ENCODE results near the gene TEX50.
"Not testable (repeated sequence)": the region's sequence is repeated elsewhere in the genome, so short reads cannot be mapped to it uniquely, and the experiment has no call there.

Gene TEX50

GRCh38 chr1:173663159-173663558 lies 28.0 kb downstream of the TEX50 start:
- DNase-seq = no peak

GRCh38 chr1:173666646-173667045 lies 31.5 kb downstream of the TEX50 start:
- no peak for DNase-seq

- no peak for DNase-seq
Measured at GRCh38 chr1:173669491-173669941, 34.4 kb downstream of the TEX50 start, which contains the start of gene ANKRD45. ANKRD45 (minus strand) TSS chr1:173669851; CDS start chr1:173659418, 10,433 bp downstream.

- DNase-seq = not testable (repeated sequence)
Measured at GRCh38 chr1:173674496-173674895, 39.4 kb downstream of the TEX50 start.

GRCh38 chr1:173680152-173680551 lies 45.0 kb downstream of the TEX50 start:
- not testable (repeated sequence) for DNase-seq

- no peak for DNase-seq
Measured at GRCh38 chr1:173682184-173682583, 47.0 kb downstream of the TEX50 start.

GRCh38 chr1:173683838-173684237 lies 48.7 kb downstream of the TEX50 start:
- not testable (repeated sequence) for DNase-seq

- DNase-seq = not testable (repeated sequence)
Measured at GRCh38 chr1:173685121-173685520, 50.0 kb downstream of the TEX50 start.
